CD4-positive, alpha-beta T cell treated with Interleukin-15 for 4 hours (primary cell): ENCODE results near the gene SRP19.
"Not testable (repeated sequence)": the region's sequence is repeated elsewhere in the genome, so short reads cannot be mapped to it uniquely, and the experiment has no call there.

ENCODE experiments used
- DNase-seq: peaks from one replicate; pipeline ENCODE4 v3.0.0-alpha.2; 2020; ENCODE audit warnings: low spot score

The SRP19 gene

DNA sequence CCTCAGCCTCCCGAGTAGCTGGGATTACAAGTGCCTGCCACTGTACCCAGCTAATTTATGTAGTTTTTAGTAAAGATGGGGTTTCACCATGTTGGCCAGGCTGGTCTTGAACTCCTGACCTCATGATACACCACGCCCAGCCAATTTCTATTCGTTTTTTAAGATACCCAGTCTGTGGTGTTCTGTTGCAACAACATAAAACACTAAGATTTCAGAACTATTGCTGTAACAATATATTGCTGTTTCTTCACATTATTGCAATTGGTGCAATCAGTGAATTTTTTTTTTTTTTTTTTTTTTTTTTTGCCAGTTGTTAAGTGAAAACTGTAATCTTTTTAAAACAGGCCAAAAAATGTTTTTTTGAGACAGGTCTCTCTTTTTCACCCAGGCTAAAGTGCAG is 9.9 kb downstream of the SRP19 start:
- no peak for DNase-seq

DNA sequence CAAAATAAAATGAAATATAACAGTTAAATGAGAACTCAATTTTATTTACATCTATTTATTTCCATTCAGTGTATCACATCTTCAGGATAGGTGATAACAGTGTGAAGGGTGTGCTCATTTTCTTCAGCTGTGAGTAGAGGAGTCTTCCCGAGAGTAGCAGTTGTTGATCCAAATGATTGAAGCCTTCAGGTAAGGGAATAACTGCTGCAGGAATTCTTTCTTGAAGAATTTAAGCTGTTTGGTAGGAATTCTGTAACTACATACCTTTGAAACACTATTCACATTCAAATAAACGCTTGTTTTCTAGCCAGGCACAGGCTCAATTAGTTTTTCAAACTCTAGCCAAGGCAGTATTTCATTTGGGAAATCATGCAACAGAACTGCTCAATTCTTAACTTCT is 15.3 kb downstream of the SRP19 start:
- no peak for DNase-seq

DNA sequence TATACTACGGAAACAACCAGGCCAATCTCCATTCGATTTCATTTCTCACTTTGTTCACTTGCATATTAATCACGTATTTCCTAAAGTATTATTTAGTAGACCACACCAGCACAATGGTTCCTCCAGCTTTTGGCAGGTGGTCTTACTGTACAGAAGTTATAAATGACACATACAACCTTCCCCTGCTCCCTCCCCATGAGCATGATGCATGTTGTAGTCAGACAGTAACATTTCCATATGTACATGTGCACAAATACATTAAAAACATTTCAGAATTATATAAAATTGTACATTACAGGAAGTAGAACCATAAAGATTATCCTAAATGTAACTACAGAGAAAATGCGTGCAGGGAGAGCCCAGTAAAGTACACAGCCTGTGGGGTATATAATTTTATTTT is 17.0 kb downstream of the SRP19 start:
- no peak for DNase-seq

DNA sequence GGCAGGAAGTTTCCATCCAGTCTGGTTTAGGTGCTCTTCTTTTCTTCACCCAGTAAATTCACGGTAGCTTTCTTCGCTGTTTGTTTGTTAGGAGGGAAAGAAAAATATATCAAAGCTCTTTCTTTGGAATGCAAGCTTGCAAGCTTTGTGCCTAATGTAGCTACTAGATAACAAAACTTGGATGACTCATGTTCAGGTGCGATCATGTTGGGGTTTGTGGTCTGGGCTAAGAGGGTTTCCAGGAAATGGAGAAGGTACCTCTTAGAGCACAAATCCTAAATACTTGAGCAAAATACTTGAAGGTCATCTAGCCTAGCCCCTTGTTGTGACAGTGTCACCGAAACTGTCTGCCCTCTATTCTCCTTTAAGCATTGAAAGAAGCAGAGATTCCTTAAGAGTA is 17.7 kb downstream of the SRP19 start:
- peak; percentile 88 for DNase-seq

DNA sequence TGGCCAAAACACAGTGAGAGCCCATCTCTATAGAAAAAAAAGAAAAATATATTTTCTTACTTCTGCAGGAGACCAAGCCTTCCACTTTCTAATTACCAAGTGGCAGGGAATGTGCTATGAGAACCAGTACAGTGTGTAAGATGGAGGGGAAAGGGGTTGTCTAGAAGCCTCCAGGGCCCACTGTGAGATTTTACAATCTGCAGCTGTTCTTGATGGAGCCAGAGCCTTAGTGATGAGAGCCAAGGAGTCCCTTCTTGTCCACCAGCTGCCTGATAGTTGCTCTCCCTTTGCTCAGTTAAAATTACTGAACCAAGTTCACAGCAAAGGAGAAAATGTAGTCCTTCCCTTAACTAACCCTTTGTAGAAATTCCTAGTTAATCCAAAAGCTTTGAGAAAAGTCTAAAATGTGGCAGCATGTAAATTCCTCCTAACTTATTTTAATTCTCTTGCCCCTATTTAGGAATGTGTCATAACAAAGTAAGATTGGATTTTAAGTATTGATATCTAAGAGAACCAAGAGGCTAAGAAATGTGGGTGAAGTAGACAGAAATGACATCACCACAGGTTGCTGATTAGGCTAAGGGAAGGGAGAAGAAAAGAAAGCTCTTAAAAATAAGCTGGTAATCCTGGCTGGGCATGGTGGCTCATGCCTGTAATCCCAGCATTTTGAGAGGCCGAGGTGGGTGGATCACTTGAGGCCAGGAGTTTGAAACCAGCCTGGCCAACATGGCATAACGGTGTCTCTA is 19.3 kb downstream of the SRP19 start:
- no peak for DNase-seq

DNA sequence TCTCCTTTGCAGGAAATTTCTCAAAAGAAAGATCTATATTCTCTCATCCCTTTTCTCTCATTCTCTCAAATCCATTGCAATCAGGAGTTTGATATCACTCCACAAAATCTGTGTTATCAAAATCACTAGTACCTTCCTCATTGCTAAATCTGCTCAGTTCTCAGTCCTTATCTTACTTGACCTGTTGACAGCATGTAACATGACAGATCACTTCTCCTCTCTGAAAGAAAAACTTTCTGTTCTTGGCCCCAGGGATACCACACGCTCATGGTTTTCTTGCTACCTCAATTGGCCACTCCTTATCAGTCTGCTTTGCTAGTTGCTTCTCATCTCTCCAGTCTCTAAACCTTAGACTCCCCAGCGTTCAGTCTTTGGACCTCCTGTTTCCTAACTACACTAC is 22.1 kb downstream of the SRP19 start:
- no peak for DNase-seq

DNA sequence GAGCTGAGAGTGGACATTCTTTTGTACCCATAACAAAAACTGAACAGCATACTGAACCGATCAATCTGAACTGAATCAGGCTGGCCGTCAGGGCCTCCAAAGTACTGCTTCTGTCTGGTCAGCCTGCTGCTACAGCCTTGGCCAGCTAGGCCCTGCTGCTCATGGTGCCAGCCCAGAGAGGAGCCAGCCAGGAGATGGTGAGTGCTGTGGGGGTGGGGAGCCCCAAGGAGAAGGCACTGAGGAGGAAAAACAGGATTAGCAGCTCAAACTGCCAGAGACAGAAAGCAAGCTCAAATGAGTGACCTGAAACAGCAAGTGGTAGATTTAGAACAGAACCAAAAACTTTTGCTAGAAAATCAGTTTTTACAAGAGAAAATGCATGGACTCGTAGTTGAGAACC is 23.9 kb downstream of the SRP19 start:
- DNase-seq, result no peak

DNA sequence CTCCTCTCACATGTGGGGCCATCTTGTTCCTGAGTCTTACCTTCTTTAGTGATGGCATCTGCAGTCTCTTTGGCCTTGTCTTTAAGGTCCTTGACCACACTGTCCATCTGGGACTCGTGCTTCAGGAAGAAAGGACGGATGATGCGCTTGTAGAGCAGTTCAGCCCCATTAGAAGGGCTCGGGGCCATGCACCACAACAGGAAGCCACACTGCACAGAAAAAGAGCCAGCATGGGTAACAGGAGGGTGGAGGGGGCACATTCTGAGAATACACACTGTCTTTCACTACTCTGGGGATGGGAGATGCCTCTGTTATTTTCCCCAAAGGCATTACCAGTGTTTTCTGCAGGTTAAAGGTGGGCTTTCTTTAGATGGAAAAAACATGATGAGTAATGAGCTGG is 25.9 kb downstream of the SRP19 start:
- peak; percentile 53 for DNase-seq

DNA sequence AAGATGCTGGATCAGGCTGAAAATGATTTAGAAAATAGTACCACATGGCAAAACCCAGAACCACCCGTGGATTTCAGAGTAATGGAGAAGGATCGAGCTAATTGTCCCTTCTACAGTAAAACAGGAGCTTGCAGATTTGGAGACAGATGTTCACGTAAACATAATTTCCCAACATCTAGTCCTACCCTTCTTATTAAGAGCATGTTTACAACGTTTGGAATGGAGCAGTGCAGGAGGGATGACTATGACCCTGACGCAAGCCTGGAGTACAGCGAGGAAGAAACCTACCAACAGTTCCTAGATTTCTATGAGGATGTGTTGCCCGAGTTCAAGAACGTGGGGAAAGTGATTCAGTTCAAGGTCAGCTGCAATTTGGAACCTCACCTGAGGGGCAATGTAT is 31.0 kb downstream of the SRP19 start:
- not testable (repeated sequence) for DNase-seq

DNA sequence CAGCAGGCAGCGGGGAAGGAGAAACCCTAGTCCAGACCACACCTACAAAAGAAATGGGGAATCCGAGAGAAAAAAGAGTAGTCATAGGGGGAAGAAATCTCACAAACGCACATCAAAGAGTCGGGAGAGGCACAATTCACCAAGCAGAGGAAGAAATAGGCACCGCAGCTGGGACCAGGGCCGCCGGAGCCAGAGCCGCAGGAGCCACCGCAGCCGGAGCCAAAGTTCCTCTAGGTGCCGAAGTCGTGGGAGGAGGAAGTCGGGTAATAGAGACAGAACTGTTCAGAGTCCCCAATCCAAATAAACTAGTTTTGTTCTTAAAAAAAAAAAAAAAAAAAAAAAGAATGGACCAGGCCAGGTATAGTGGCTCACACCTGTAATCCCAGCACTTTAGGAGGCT is 31.7 kb downstream of the SRP19 start:
- DNase-seq, result no peak

DNA sequence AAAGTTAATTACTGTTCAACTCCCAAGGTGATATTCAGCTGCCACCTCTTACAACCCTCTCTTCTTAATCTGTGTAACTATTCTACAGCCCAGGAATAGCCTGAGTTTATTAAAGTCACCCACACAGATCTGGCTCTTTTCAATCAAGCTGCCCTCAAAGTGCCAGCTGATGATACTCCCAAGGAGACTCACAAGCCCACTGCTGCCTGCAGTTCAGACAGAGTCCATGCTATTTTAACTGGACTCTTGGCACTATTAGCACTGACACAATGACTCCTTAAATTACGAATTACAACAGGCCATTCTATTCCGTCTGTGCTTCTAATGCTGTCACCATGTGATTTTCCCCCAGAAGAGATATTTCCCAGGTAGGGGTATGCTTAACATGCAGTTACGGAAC is 34.6 kb downstream of the SRP19 start:
- DNase-seq, result no peak

DNA sequence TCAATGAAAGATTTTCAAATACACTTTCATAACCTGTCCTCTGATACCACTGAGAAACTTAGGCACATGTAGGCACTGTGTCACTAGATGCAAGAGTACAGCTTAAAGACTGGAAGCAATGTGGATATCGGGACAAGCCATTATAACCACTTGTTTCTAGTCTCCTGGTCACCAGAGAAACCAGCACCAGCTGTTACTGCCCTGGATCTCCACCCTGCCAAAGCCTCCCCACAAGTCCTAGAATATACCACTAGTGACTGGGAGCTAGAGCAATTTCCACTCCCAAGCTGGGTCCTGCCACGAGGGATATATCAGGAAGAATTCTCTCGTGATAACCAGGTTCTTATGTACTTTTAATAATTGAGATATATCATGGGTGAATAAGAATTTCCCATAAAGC is 41.5 kb downstream of the SRP19 start:
- no peak for DNase-seq

DNA sequence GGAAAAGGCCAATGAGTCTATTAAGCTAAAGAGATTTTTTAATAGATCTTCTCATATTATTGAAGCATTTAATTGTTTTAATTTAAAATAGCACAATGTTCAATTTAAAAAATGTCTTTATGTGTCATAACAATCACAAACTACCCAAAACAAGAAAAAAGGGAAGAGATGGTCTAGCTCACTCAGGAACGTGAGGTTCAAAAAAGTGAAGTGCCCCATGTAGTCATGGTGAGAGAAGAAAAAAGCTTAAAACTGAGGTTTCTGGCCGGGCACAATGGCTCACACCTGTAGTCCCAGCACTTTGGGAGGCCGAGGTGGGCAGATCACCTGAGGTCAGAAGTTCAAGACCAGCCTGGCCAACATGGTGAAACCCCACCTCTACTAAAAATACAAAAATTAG is 43.9 kb downstream of the SRP19 start:
- not testable (repeated sequence) for DNase-seq

DNA sequence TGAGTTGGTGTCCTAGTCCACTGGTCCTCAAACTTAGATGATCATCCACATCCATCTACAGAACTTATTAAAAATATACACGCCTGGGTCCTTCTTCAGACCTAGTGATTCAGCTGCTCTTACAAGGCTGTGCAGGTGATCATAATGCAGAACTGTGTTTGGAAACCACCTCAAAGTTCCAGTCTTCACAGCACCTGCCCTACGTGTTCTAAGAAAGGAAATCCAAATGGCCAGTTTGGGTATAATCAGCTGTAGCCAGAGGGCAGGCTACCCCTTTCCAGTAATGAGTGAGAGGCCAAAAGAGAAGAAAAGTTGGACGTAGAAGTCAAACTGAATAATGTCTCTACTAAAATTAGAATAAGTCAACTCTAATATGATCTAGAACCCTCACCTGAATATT is 45.5 kb downstream of the SRP19 start:
- no peak for DNase-seq

DNA sequence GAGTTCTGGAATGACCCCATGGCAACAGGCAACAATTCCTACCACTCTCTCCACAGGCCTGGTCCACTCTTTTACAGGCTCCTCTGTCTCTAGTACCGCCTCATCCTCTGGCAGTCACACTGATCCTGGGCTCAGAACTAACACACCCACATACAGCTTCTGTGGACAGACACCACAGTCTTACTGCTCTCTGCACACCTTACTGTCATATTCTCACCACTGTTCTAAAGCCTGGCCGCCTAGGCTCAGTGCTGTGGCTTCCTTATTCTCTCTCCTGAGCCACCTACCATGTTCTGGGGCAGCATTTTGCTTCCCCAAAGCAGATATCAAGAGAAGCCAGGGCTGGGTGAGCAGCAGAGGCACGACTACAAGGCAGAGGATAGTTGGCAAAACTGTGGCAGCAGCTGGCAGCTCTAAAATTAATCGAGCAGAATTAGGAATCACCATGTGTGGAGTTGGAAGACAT is 46.1 kb downstream of the SRP19 start:
- DNase-seq, result no peak

DNA sequence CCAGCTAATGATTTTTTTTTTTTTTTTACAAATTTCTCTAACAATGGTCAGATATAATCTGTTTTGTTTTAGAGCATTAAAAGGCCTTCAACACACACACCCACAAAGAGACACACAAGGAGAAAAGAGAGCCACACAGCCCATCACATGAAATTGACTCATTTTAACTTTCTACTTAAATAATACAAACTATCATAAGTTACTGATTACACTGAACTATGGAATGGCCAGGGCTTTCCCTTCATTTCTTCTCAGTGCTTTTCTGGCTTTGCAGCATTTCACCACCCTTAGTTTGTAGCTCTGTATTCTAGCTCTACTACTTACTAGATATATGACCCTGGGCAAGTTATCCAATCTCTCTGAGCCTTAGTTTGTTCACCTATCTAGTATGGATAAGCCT is 47.8 kb downstream of the SRP19 start:
- DNase-seq, result no peak

DNA sequence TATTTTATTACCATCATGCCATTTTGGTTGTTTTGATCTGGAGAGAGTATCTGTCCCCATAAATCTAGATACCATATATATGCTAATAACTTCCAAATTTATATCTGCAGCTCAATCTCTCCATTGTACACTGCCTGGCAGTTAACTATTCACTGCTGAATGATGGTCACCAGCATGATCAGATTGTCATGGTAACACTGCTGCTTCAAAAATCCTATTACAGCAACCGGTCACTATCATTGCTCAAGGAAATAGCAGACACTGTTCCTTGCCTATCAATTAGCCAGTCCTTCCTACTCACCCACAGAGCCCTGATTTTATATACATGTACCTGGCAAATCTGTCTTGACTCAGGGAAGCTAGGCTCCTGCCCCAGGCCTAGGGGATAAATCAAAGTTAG is 49.4 kb downstream of the SRP19 start:
- no peak for DNase-seq

DNA sequence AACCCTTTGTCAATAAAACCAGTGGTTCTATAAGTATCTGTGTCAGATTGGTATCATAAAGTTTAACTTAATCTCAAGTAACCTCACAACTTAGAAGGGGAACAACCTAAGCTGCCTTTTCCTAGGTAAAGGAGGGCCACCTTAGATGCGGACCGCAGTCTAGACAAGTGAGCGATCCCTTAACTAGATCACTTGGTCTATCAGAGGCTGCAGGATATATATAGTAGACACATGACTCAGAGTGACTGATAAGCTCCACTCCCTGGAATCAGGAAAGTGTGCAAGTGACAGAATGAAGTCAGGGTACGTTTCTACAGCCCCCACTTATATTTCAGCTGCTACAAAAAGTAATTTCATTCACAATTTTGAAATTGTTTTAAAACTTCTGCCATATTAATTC is 53.5 kb downstream of the SRP19 start:
- DNase-seq, result no peak

DNA sequence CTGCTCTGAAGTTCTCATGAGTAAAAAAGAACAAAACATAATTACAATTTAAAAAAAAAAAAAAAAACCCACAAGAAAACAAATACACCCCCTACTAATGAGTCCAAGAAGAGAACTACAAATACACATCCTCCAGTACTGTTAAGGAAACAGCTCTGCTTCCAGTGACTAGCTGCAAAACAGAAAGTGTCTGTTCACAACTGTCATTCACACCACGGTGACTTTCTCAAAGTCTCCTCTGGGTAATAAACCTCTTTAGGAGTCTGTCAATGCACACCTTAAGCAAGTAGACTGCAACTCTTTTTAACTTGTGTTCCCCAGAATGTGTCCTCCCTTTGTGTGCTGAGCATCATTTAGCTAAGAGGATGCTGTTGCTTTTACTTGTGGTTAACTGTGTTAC is 54.7 kb downstream of the SRP19 start:
- peak; percentile 20 for DNase-seq

DNA sequence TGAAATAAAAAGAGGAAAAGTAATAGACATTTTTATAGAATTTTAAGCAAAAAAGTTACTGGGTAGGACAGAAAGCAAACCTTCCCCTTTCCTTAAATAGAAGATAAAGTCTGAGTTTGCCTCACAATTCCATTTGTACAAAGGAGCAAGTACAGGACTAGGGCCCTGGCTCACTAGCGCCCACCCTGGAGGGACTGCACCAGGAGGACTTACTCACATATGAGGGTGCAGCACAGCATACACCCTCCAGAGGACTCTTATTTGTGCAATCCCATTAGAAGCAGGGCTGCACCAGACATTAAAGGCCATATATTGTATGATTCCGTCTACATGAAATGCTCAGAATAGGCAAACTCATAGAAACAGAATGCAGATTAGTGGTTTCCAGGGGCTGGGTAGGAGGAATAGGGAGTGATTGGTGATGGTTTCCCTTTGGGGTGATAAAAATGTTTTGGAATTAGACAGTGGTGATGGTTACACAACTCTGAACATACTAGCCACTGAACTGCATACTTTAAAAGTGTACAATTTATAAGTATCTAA is 56.4 kb downstream of the SRP19 start:
- no peak for DNase-seq

DNA sequence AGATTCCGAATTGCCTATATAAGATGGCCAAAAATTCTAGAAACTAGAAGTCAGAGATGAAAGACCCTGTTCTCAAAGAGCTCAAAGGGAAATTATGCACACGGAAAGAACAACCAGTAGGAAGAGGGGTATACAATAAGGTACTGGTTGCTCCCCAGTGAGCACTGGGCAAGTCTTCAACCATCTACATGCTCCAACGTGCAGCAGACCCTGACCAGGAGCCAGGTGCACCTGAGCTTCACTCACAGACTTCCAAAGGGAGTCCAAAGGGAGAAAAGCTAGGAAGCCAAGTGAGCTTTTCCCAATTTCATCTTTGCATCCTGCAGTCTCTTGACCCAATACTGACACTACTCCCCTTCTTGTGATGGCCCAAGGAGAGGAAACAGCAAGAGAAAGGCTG is 57.0 kb downstream of the SRP19 start:
- no peak for DNase-seq

DNA sequence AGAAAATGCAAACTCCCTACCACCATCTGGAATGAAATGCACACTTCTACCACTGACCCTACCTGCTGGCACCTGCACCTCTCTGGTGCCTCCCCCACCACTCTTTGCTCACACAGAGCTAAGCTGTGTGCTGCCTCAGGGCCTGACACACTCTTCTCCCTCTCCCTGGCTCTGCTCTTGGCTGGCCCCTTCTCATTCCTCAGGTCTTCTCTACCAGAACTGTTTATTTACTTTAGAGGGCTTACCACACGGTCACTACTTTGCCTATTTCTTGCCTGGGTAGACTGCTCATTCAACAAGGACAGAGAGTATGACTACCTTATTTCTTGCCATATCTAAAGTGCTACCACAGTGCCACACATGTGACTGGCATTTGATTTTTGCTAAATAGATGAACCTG is 57.6 kb downstream of the SRP19 start:
- no peak for DNase-seq
